GM12878 (cell line): ENCODE data around the gene SHC2. TPM values are rescaled to one million over a fixed set of nuclear protein-coding genes. Genes with fewer than 3 reads are reported as not detected.

Experiments used
- ATAC-seq: fragments of 200-7000 bp; cut with Tn5 transposase; 3 replicates; pipeline ENCODE4 v1.9.1; 2020; ENCODE audit warnings: mild to moderate bottlenecking, moderate library complexity
- BruUV-seq: library from RNA; stranded (reverse); fragments of 400-500 nt; replicated peaks from 2 replicates; lab custom pipeline; 2021; lab: Mats Ljungman, UMichigan
- CTCF ChIA-PET: fragments of 300-600 bp; sonication (Branson Sonifier 250); formaldehyde crosslinking; extraction: SDS; loops from one replicate; lab custom pipeline; 2021; ENCODE audit warnings: inconsistent platforms; lab: Yijun Ruan, JAX
- POLR2A ChIA-PET: fragments of 350-600 bp; formaldehyde crosslinking; extraction: SDS; loops from one replicate; lab custom pipeline; 2021; ENCODE audit warnings: inconsistent platforms; lab: Charles Lee
- RAD21 ChIA-PET: fragments of 300-600 bp; sonication (Branson Sonifier 250); formaldehyde crosslinking; loops from one replicate; lab custom pipeline; 2023; ENCODE audit warnings: antibody characterized with exemption; ENCODE audit not compliant: unreplicated experiment; lab: Charles Lee
- SMC1A ChIA-PET: fragments of 300-600 bp; sonication (Branson Sonifier 250); formaldehyde crosslinking; loops from one replicate; lab custom pipeline; 2023; ENCODE audit not compliant: unreplicated experiment, uncharacterized antibody; lab: Charles Lee
- DNase-seq: peaks from one replicate; pipeline ENCODE4 v3.0.0-alpha.2; 2011; ENCODE audit warnings: low read depth, low spot score
- FAIRE-seq: peaks from 3 replicates; lab custom pipeline; 2011; peaks lifted over from hg19 to GRCh38; lab: Jason Lieb, UNC
- H2AFZ ChIP-seq: 2 replicates; pipeline ENCODE4 v1.6.0; 2011; ENCODE audit warnings: low read depth, low read length, control low read depth; ENCODE audit not compliant: control insufficient read depth
- H3K27ac ChIP-seq: 2 replicates; pipeline ENCODE4 v1.5.1; 2011; ENCODE audit warnings: control low read depth; ENCODE audit not compliant: control insufficient read depth, insufficient read depth
- H3K27me3 ChIP-seq, 2 experiments: replicated peaks in 1 of 2; 2 replicates each; pipeline versions ENCODE4 v1.6.0 to v1.6.1; 2011; ENCODE audit warnings: low read length in 1 of 2; ENCODE audit not compliant: control insufficient read depth in 2 of 2, insufficient read depth in 2 of 2
- H3K36me3 ChIP-seq, 2 experiments: 2 replicates each; pipeline ENCODE4 v1.5.1; 2011; ENCODE audit warnings: low read length in 1 of 2; ENCODE audit not compliant: control insufficient read depth in 2 of 2, insufficient read depth in 2 of 2
- H3K4me1 ChIP-seq: 2 replicates; pipeline ENCODE4 v1.6.1; 2011; ENCODE audit warnings: mild to moderate bottlenecking, low read length, moderate library complexity, mixed read lengths; ENCODE audit not compliant: control insufficient read depth, insufficient read depth
- H3K4me2 ChIP-seq: 2 replicates; pipeline ENCODE4 v1.6.0; 2011; ENCODE audit warnings: control low read depth; ENCODE audit not compliant: control insufficient read depth, insufficient read depth
- H3K4me3 ChIP-seq: fragments of 200-600 bp; sonication (generic); 2 replicates; pipeline ENCODE4 v1.5.1; 2016
- H3K79me2 ChIP-seq: 2 replicates; pipeline ENCODE4 v1.6.0; 2011; ENCODE audit warnings: low read length; ENCODE audit not compliant: control insufficient read depth, insufficient read depth
- H3K9ac ChIP-seq: 2 replicates; pipeline ENCODE4 v1.8.0; 2011; ENCODE audit warnings: low read length, control low read depth, mixed read lengths; ENCODE audit not compliant: control insufficient read depth, insufficient read depth
- H3K9me3 ChIP-seq: replicated peaks from 3 replicates; pipeline ENCODE4 v1.5.1; 2011; ENCODE audit warnings: mild to moderate bottlenecking, low read length; ENCODE audit not compliant: control insufficient read depth, insufficient read depth
- H4K20me1 ChIP-seq: 2 replicates; pipeline ENCODE4 v1.6.0; 2011; ENCODE audit not compliant: control insufficient read depth, insufficient read depth
- ASH2L ChIP-seq: fragments of 300-600, 200-600 bp; sonication (generic); IDR thresholded peaks from 2 replicates; pipeline ENCODE4 v1.6.1; 2017; ENCODE audit warnings: low read depth, mild to moderate bottlenecking, borderline replicate concordance
- CUX1 ChIP-seq: IDR thresholded peaks from 2 replicates; pipeline ENCODE4 v1.6.1; 2012; ENCODE audit warnings: improper control_type of control experiment, low read depth, low read length; ENCODE audit not compliant: insufficient replicate concordance
- DPF2 ChIP-seq: fragments of 450-650 bp; IDR thresholded peaks from 2 replicates; pipeline ENCODE4 v1.6.1; 2017; ENCODE audit warnings: mild to moderate bottlenecking
- E2F8 ChIP-seq: fragments of 450-650 bp; IDR thresholded peaks from 2 replicates; pipeline ENCODE4 v1.6.1; 2018; ENCODE audit warnings: mild to moderate bottlenecking, low read depth, moderate library complexity; ENCODE audit not compliant: partially characterized antibody
- EED ChIP-seq: sonication (generic); IDR thresholded peaks from 2 replicates; pipeline ENCODE4 v1.6.1; 2016; ENCODE audit warnings: antibody characterized with exemption, low read depth
- ETV6 ChIP-seq, 2 experiments: fragments of 450-650 bp in 1 of 2; IDR thresholded peaks in 1 of 2; conservative IDR thresholded peaks in 1 of 2; 2 replicates each; pipeline ENCODE4 v1.6.1; 2014; ENCODE audit warnings: antibody characterized with exemption in 1 of 2, borderline replicate concordance in 1 of 2, low read depth in 1 of 2, mild to moderate bottlenecking in 1 of 2, moderate library complexity in 1 of 2
- EZH2 ChIP-seq: IDR thresholded peaks from 2 replicates; pipeline ENCODE4 v1.6.1; 2012; ENCODE audit warnings: low read depth, mild to moderate bottlenecking, control low read depth, inconsistent platforms, low read length, borderline replicate concordance; ENCODE audit not compliant: control insufficient read depth
- FOXK2 ChIP-seq: fragments of 450-650 bp; IDR thresholded peaks from 2 replicates; pipeline ENCODE4 v1.6.1; 2017; ENCODE audit warnings: mild to moderate bottlenecking, moderate library complexity
- GATAD2B ChIP-seq: fragments of 450-650 bp; conservative IDR thresholded peaks from 2 replicates; pipeline ENCODE4 v1.6.1; 2017; ENCODE audit warnings: low read depth, mild to moderate bottlenecking, moderate library complexity
- IKZF2 ChIP-seq, 2 experiments: fragments of 450-650 bp; IDR thresholded peaks; 2 replicates each; pipeline ENCODE4 v1.6.1; 2017; ENCODE audit warnings: mild to moderate bottlenecking in 2 of 2, moderate library complexity in 2 of 2
- MLLT1 ChIP-seq: fragments of 450-650 bp; IDR thresholded peaks from 2 replicates; pipeline ENCODE4 v1.6.1; 2016; ENCODE audit warnings: mild to moderate bottlenecking
- MYB ChIP-seq: fragments of 150-350 bp; IDR thresholded peaks from 2 replicates; pipeline ENCODE4 v1.6.1; 2014; ENCODE audit warnings: mild to moderate bottlenecking, low read depth, low read length, borderline replicate concordance
- NR2C1 ChIP-seq: fragments of 450-650 bp; IDR thresholded peaks from 2 replicates; pipeline ENCODE4 v1.6.1; 2017; ENCODE audit warnings: antibody characterized with exemption, mild to moderate bottlenecking, moderate library complexity
- NR2F1 ChIP-seq: fragments of 450-650 bp; conservative IDR thresholded peaks from 2 replicates; pipeline ENCODE4 v1.6.1; 2017; ENCODE audit warnings: mild to moderate bottlenecking
- NRF1 ChIP-seq: conservative IDR thresholded peaks from 2 replicates; pipeline ENCODE4 v1.6.1; 2011; ENCODE audit warnings: mild to moderate bottlenecking, low read depth, low read length, improper control_type of control experiment
- WGBS: methylation state at CpG from one replicate; pipeline ENCODE4 v1.1.6; 2016; ENCODE audit warnings: low lambda C conversion rate; ENCODE audit not compliant: insufficient replicate concordance, insufficient coverage; ENCODE audit errors: missing lambda C conversion rate; 5-methylcytosine and 5-hydroxymethylcytosine counted together
- in situ Hi-C: fragments of 300-500 bp; cut with MboI; formaldehyde crosslinking; loops from 9 replicates; pipeline ENCODE4 v1.14.3; 2018; ENCODE audit warnings: mixed read lengths
- intact Hi-C: fragments of 100-400 bp; cut with micrococcal nuclease; formaldehyde crosslinking; loops from one replicate; pipeline ENCODE4 v1.14.2; 2022; ENCODE audit not compliant: unreplicated experiment
- polyA plus RNA-seq, 11 experiments: library from polyadenylated mRNA; depleted of rRNA in 4 of 11; unstranded in 6 of 11; stranded (reverse) in 5 of 11; fragments of >200 nt; fragmentation: Nextera tagmentation in 4 of 11; fragmentation: Illumina TruSeq in 1 of 11; extraction: Ambion mirVana in 4 of 11; extraction: Trizol in 1 of 11; gene quantifications; 1 replicate in 1 of 11; 2 replicates in 10 of 11; pipeline versions ENCODE4 v1.2.1 to v1.2.3, GENCODE V29; 2011 to 2016; ENCODE audit warnings: inconsistent platforms in 2 of 11, missing spikeins in 2 of 11, low read depth in 1 of 11
- total RNA-seq, 4 experiments: library from RNA; depleted of rRNA in 3 of 4; stranded (reverse); fragments of >200 nt in 3 of 4; fragmentation: Illumina TruSeq in 1 of 4; extraction: Trizol in 1 of 4; gene quantifications; 2 replicates each; pipeline versions ENCODE4 v1.2.1 to v1.2.3, GENCODE V29; 2013 to 2021

SHC2 gene
- total and polyA plus RNA-seq, 10 of the 15 experiments (the other 5 are each of a cell fraction or from before 2014, with no cell fraction given) = 0.08 TPM; not detected in 9

- TF ChIP-seq E2F8 = no peak
- no peak for TF ChIP-seq ASH2L
- TF ChIP-seq EZH2 = no peak
These were observed 61.5 kb downstream of the SHC2 start (continued) for GRCh38 chr19:399370-399769.

GRCh38 chr19:398719-399118 lies 62.1 kb downstream of the SHC2 start:
- DNase-seq = no peak
- H3K4me1 ChIP-seq = no peaks in the 10 kb centered on the region
- no peak for ATAC-seq
- H3K27me3 ChIP-seq = no peaks in the 10 kb centered on the region
- RAD21 ChIA-PET = no interaction called here
- intact Hi-C loops (no loop called here), in situ Hi-C loops (no loop called here)
- H2AFZ ChIP-seq = no peak overlapping the region
- TF ChIP-seq IKZF2 (IDR thresholded peaks at IDR 0.05) (no peak), DPF2 (no peak), NR2F1 (no peak), EED (no peak), FOXK2 (no peak), MYB (no peak), GATAD2B (no peak), MLLT1 (no peak), NR2C1 (no peak), CUX1 (no peak), ETV6 (conservative IDR thresholded peaks at IDR 0.05 in 1 of 2, IDR thresholded peaks at IDR 0.05 in 1 of 2; ENCODE audit: borderline replicate concordance in 1 of 2, low read depth in 1 of 2) (no peak), NRF1 (no peak)
- no peaks in the 10 kb centered on the region for H3K36me3 ChIP-seq
- H3K79me2 ChIP-seq = no peaks in the 10 kb centered on the region
- no peak overlapping the region for H3K4me2 ChIP-seq
- H3K27ac ChIP-seq = no peak overlapping the region
- no TSS peak for BruUV-seq
- POLR2A ChIA-PET = no interaction called here
- H3K9ac ChIP-seq = no peak overlapping the region
- H3K4me3 ChIP-seq = no peak overlapping the region
- CTCF ChIA-PET = no interaction called here
- peaks cover 5% of the 10 kb centered on the region; the same call in 2 of the 3 replicates for H3K9me3 ChIP-seq
- no peak for FAIRE-seq
- 67% methylated on average over 17 of the region's 17 CpGs for WGBS
- no peaks in the 10 kb centered on the region for H4K20me1 ChIP-seq
- SMC1A ChIA-PET = no interaction called here
